ENCODE results near the gene PRAMEF12.

PRAMEF12 gene

GRCh38 chr1:12756768-12757413 is 16.6 kb upstream of the PRAMEF12 start:
- peaks cover 13% of the 10 kb centered on the region for H3K27me3 ChIP-seq (ENCODE audit: insufficient read depth, low read length)
- no peaks in the 10 kb centered on the region for H3K4me1 ChIP-seq (ENCODE audit: insufficient read depth, low read length)
- no peak overlapping the region for H3K4me3 ChIP-seq (ENCODE audit: low read length)
- no peak overlapping the region for H2AFZ ChIP-seq (ENCODE audit: low read depth, low read length)
- H3K9me3 ChIP-seq (ENCODE audit: low read length), result no peaks in the 10 kb centered on the region
- H3K36me3 ChIP-seq (ENCODE audit: insufficient read depth, low read length), result no peaks in the 10 kb centered on the region

GRCh38 chr1:12757836-12758235 is 15.7 kb upstream of the PRAMEF12 start:
- Histone ChIP-seq H3K36me3 (ENCODE audit: insufficient read depth, low read length) (no peaks in the 10 kb centered on the region), H3K27me3 (ENCODE audit: insufficient read depth, low read length) (peaks cover 13% of the 10 kb centered on the region), H3K9me3 (ENCODE audit: low read length) (no peaks in the 10 kb centered on the region), H3K4me3 (ENCODE audit: low read length) (no peak overlapping the region), H2AFZ (ENCODE audit: low read depth, low read length) (no peak overlapping the region), H3K4me1 (ENCODE audit: insufficient read depth, low read length) (no peaks in the 10 kb centered on the region)

- H3K36me3 ChIP-seq (ENCODE audit: insufficient read depth, low read length), result no peaks in the 10 kb centered on the region
- no peak overlapping the region for H2AFZ ChIP-seq (ENCODE audit: low read depth, low read length)
- no peaks in the 10 kb centered on the region for H3K9me3 ChIP-seq (ENCODE audit: low read length)
- no peaks in the 10 kb centered on the region for H3K4me1 ChIP-seq (ENCODE audit: insufficient read depth, low read length)
- H3K4me3 ChIP-seq (ENCODE audit: low read length), result no peak overlapping the region
- H3K27me3 ChIP-seq (ENCODE audit: insufficient read depth, low read length), result peaks cover 13% of the 10 kb centered on the region
Observed at GRCh38 chr1:12760256-12760795, 13.2 kb upstream of the PRAMEF12 start.

GRCh38 chr1:12761781-12762180 is 11.8 kb upstream of the PRAMEF12 start:
- no peaks in the 10 kb centered on the region for H3K36me3 ChIP-seq (ENCODE audit: insufficient read depth, low read length)
- no peak overlapping the region for H3K4me3 ChIP-seq (ENCODE audit: low read length)
- H3K27me3 ChIP-seq (ENCODE audit: insufficient read depth, low read length), result peaks cover 5% of the 10 kb centered on the region
- H2AFZ ChIP-seq (ENCODE audit: low read depth, low read length), result no peak overlapping the region
- no peaks in the 10 kb centered on the region for H3K4me1 ChIP-seq (ENCODE audit: insufficient read depth, low read length)
- H3K9me3 ChIP-seq (ENCODE audit: low read length), result no peaks in the 10 kb centered on the region

- H3K4me3 ChIP-seq (ENCODE audit: low read length), result no peak overlapping the region
- peaks cover 5% of the 10 kb centered on the region for H3K27me3 ChIP-seq (ENCODE audit: insufficient read depth, low read length)
- H3K36me3 ChIP-seq (ENCODE audit: insufficient read depth, low read length), result no peaks in the 10 kb centered on the region
- no peak overlapping the region for H2AFZ ChIP-seq (ENCODE audit: low read depth, low read length)
- H3K4me1 ChIP-seq (ENCODE audit: insufficient read depth, low read length), result no peaks in the 10 kb centered on the region
- no peaks in the 10 kb centered on the region for H3K9me3 ChIP-seq (ENCODE audit: low read length)
Observed at GRCh38 chr1:12762766-12763165, 10.8 kb upstream of the PRAMEF12 start.

- Histone ChIP-seq H2AFZ (ENCODE audit: low read depth, low read length) (no peak overlapping the region), H3K36me3 (ENCODE audit: insufficient read depth, low read length) (no peaks in the 10 kb centered on the region), H3K27me3 (ENCODE audit: insufficient read depth, low read length) (peaks cover 5% of the 10 kb centered on the region)
Observed at GRCh38 chr1:12763479-12763878, 10.1 kb upstream of the PRAMEF12 start.

GRCh38 chr1:12764016-12764415 is 9.5 kb upstream of the PRAMEF12 start:
- peaks cover 2% of the 10 kb centered on the region for H3K27me3 ChIP-seq (ENCODE audit: insufficient read depth, low read length)
- H3K36me3 ChIP-seq (ENCODE audit: insufficient read depth, low read length), result no peaks in the 10 kb centered on the region
- no peaks in the 10 kb centered on the region for H3K4me1 ChIP-seq (ENCODE audit: insufficient read depth, low read length)
- no peak overlapping the region for H2AFZ ChIP-seq (ENCODE audit: low read depth, low read length)
- no peaks in the 10 kb centered on the region for H3K9me3 ChIP-seq (ENCODE audit: low read length)
- H3K4me3 ChIP-seq (ENCODE audit: low read length), result no peak overlapping the region

More at GRCh38 chr1:12763479-12763878, 10.1 kb upstream of the PRAMEF12 start:
- H3K9me3 ChIP-seq (ENCODE audit: low read length), result no peaks in the 10 kb centered on the region
- no peak overlapping the region for H3K4me3 ChIP-seq (ENCODE audit: low read length)
- H3K4me1 ChIP-seq (ENCODE audit: insufficient read depth, low read length), result no peaks in the 10 kb centered on the region

- Histone ChIP-seq H3K4me3 (ENCODE audit: low read length) (no peak overlapping the region), H3K9me3 (ENCODE audit: low read length) (no peaks in the 10 kb centered on the region), H3K36me3 (ENCODE audit: insufficient read depth, low read length) (no peaks in the 10 kb centered on the region), H3K4me1 (ENCODE audit: insufficient read depth, low read length) (no peaks in the 10 kb centered on the region), H2AFZ (ENCODE audit: low read depth, low read length) (no peak overlapping the region), H3K27me3 (ENCODE audit: insufficient read depth, low read length) (peaks cover 6% of the 10 kb centered on the region)
Observed at GRCh38 chr1:12769031-12769430, 4.5 kb upstream of the PRAMEF12 start.

GRCh38 chr1:12769976-12770505 is 3.5 kb upstream of the PRAMEF12 start:
- no peaks in the 10 kb centered on the region for H3K36me3 ChIP-seq (ENCODE audit: insufficient read depth, low read length)

GRCh38 chr1:12770620-12771019 is 2.9 kb upstream of the PRAMEF12 start:
- H2AFZ ChIP-seq (ENCODE audit: low read depth, low read length), result no peak overlapping the region
- H3K36me3 ChIP-seq (ENCODE audit: insufficient read depth, low read length), result no peaks in the 10 kb centered on the region
- peaks cover 6% of the 10 kb centered on the region for H3K27me3 ChIP-seq (ENCODE audit: insufficient read depth, low read length)
- no peak overlapping the region for H3K4me3 ChIP-seq (ENCODE audit: low read length)
- no peaks in the 10 kb centered on the region for H3K4me1 ChIP-seq (ENCODE audit: insufficient read depth, low read length)
- H3K9me3 ChIP-seq (ENCODE audit: low read length), result no peaks in the 10 kb centered on the region

More at GRCh38 chr1:12769976-12770505, 3.5 kb upstream of the PRAMEF12 start:
- Histone ChIP-seq H3K4me1 (ENCODE audit: insufficient read depth, low read length) (no peaks in the 10 kb centered on the region), H3K4me3 (ENCODE audit: low read length) (no peak overlapping the region), H3K9me3 (ENCODE audit: low read length) (no peaks in the 10 kb centered on the region), H2AFZ (ENCODE audit: low read depth, low read length) (no peak overlapping the region), H3K27me3 (ENCODE audit: insufficient read depth, low read length) (peaks cover 6% of the 10 kb centered on the region)

- Histone ChIP-seq H3K9me3 (ENCODE audit: low read length) (no peaks in the 10 kb centered on the region), H3K4me3 (ENCODE audit: low read length) (no peak overlapping the region), H3K4me1 (ENCODE audit: insufficient read depth, low read length) (no peaks in the 10 kb centered on the region), H2AFZ (ENCODE audit: low read depth, low read length) (no peak overlapping the region), H3K27me3 (ENCODE audit: insufficient read depth, low read length) (peaks cover 6% of the 10 kb centered on the region), H3K36me3 (ENCODE audit: insufficient read depth, low read length) (no peaks in the 10 kb centered on the region)
Observed at GRCh38 chr1:12771186-12771585, 2.4 kb upstream of the PRAMEF12 start.

- Histone ChIP-seq H3K9me3 (ENCODE audit: low read length) (no peaks in the 10 kb centered on the region), H3K36me3 (ENCODE audit: insufficient read depth, low read length) (no peaks in the 10 kb centered on the region), H3K27me3 (ENCODE audit: insufficient read depth, low read length) (peaks cover 14% of the 10 kb centered on the region), H2AFZ (ENCODE audit: low read depth, low read length) (no peak overlapping the region), H3K4me1 (ENCODE audit: insufficient read depth, low read length) (no peaks in the 10 kb centered on the region), H3K4me3 (ENCODE audit: low read length) (no peak overlapping the region)
Observed at GRCh38 chr1:12772520-12772919, 1.0 kb upstream of the PRAMEF12 start.

- Histone ChIP-seq H3K4me3 (ENCODE audit: low read length) (no peak overlapping the region), H3K4me1 (ENCODE audit: insufficient read depth, low read length) (no peaks in the 10 kb centered on the region), H2AFZ (ENCODE audit: low read depth, low read length) (no peak overlapping the region), H3K27me3 (ENCODE audit: insufficient read depth, low read length) (peaks cover 17% of the 10 kb centered on the region), H3K36me3 (ENCODE audit: insufficient read depth, low read length) (no peaks in the 10 kb centered on the region), H3K9me3 (ENCODE audit: low read length) (no peaks in the 10 kb centered on the region)
Observed at GRCh38 chr1:12774801-12775345, 1.3 kb downstream of the PRAMEF12 start.
